ENCODE results near the gene ZNF444. TPM values are rescaled to one million over a fixed set of nuclear protein-coding genes. Genes with fewer than 3 reads are reported as not detected.

ZNF444 gene
- total RNA-seq, 1 donor from 2014 or later, result 33.1 TPM

DNA sequence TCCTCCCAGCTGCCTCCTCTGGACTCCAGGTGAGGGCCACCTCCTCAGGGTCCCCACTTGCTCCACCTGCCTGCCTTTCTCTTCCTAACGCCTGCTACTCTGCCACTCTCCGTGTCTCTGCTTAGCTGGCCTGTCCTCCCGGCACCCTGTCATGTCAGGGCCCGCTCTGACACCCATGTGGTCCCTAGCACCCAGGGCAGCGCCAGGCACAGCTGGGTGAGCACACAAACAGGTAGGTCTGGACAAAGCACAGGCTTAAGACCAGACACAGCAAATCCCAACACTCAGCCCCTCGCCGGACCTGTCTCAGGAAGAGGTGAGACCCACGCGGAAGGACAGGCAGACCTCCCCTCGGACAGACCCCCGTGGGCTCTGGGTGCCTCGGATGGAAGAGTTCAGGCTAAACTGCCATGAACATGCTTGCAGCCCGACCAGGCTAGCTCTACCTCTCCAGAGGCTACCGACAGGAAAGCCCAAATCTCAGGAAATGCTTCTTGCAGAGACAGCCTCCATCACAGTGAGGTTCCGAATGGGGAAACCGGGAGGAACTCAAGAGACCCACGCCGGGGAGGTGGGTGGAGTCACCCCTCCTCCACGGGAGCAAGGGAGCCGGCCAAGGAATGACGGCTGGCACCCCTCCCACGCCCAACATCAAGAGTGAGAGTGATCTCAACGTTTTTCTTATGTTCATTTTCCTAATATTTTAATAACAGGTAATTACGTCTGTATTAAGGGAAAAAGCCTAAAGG lies 32.5 kb upstream of the ZNF444 start:
- Mint-ChIP-seq H3K4me1 (ENCODE audit: low read depth) (peaks cover 49% of the 10 kb centered on the region), H3K4me3 (ENCODE audit: unreplicated experiment) (no peak overlapping the region)

DNA sequence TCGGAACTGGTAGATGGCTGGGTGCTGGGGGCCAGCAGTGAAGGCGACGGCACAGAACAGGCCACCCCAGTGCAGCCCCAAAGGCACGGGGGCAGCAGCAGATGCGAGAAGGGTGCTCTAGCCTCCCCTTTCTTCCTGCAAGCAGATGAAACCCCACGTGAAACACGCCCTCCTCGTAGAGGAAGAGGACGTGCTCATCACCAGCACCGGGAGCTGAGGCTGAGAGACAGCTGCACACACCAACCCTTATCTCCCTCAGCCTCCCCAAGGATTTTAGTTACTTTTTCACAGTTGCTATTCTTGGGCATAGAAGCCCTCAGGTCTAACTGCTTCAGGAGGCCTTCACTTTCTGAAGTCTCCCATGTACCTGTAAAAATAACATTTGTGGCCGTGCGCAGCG lies 31.9 kb upstream of the ZNF444 start:
- Mint-ChIP-seq H3K27me3 (ENCODE audit: low read depth) (no peaks in the 10 kb centered on the region), H3K4me3 (ENCODE audit: unreplicated experiment) (no peak overlapping the region), H3K36me3 (ENCODE audit: low read depth) (no peaks in the 10 kb centered on the region), H3K9me3 (ENCODE audit: low read depth) (no peaks in the 10 kb centered on the region), H3K4me1 (ENCODE audit: low read depth) (peaks cover 52% of the 10 kb centered on the region), H3K27ac (ENCODE audit: unreplicated experiment) (peak overlapping the region; percentile 42)
- no peak for DNase-seq (ENCODE audit: low spot score)
- no peak for TF ChIP-seq CTCF (IDR thresholded peaks at IDR 0.05)

More for the DNA sequence above, 32.5 kb upstream of the ZNF444 start:
- Mint-ChIP-seq H3K27ac (ENCODE audit: unreplicated experiment) (peak overlapping the region; percentile 42), H3K36me3 (ENCODE audit: low read depth) (no peaks in the 10 kb centered on the region), H3K27me3 (ENCODE audit: low read depth) (no peaks in the 10 kb centered on the region), H3K9me3 (ENCODE audit: low read depth) (no peaks in the 10 kb centered on the region)
- no peak for DNase-seq (ENCODE audit: low spot score)
- TF ChIP-seq CTCF (IDR thresholded peaks at IDR 0.05), result no peak

GRCh38 chr19:56110515-56111448 lies 30.3 kb upstream of the ZNF444 start:
- no peak for TF ChIP-seq CTCF (IDR thresholded peaks at IDR 0.05)
- Mint-ChIP-seq H3K9me3 (ENCODE audit: low read depth) (no peaks in the 10 kb centered on the region), H3K4me3 (ENCODE audit: unreplicated experiment) (no peak overlapping the region), H3K4me1 (ENCODE audit: low read depth) (peaks cover 56% of the 10 kb centered on the region), H3K27me3 (ENCODE audit: low read depth) (no peaks in the 10 kb centered on the region), H3K27ac (ENCODE audit: unreplicated experiment) (peak overlapping the region; percentile 66), H3K36me3 (ENCODE audit: low read depth) (no peaks in the 10 kb centered on the region)
- no peak for DNase-seq (ENCODE audit: low spot score)

GRCh38 chr19:56111601-56112312 lies 29.3 kb upstream of the ZNF444 start:
- H3K27ac Mint-ChIP-seq (ENCODE audit: unreplicated experiment), result peak overlapping the region; percentile 32
- H3K4me1 Mint-ChIP-seq (ENCODE audit: low read depth), result peaks cover 55% of the 10 kb centered on the region

More at GRCh38 chr19:56111601-56112312, 29.3 kb upstream of the ZNF444 start:
- no peak for DNase-seq (ENCODE audit: low spot score)
- no peaks in the 10 kb centered on the region for H3K27me3 Mint-ChIP-seq (ENCODE audit: low read depth)
- no peaks in the 10 kb centered on the region for H3K36me3 Mint-ChIP-seq (ENCODE audit: low read depth)
- no peak overlapping the region for H3K4me3 Mint-ChIP-seq (ENCODE audit: unreplicated experiment)
- H3K9me3 Mint-ChIP-seq (ENCODE audit: low read depth), result no peaks in the 10 kb centered on the region
- TF ChIP-seq CTCF (IDR thresholded peaks at IDR 0.05), result no peak

Measured in chondrocyte (in vitro differentiated cells).